ENCODE data around the gene NSFL1C. TPM values are rescaled to one million over a fixed set of nuclear protein-coding genes. Genes with fewer than 3 reads are reported as not detected.

NSFL1C gene
- total RNA-seq, 1 donor from 2014 or later, result 88.7 TPM

DNA sequence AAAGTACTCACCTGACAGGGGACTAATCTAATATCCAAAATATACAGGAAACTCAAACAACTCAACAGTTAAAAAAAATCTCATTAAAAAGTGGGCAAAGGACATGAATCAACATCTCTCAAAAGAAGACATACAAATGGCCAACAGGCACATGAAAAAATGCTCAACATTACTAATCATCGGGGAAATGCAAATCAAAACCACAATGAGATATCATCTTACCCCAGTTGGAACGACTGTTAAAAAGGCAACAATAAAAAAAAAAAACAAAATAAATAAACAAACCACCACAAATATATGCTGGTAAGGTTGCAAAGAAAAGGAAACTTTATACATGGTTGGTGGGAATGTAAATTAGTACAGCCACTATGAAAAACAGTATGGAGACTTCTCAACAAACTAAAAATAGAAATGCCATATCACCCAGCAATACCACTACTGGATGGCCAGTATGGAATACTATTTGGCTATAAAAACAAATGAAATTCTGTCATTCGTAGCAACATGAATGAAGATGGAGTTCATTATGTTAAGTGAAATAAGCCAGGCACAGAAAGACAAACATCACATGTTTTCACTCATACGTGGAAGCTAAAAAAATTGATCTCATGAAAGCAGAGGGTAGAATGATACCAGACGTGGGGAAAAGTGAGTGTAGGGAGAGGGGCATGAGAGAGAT lies 17.9 kb upstream of the NSFL1C start:
- ATAC-seq, result no peak

DNA sequence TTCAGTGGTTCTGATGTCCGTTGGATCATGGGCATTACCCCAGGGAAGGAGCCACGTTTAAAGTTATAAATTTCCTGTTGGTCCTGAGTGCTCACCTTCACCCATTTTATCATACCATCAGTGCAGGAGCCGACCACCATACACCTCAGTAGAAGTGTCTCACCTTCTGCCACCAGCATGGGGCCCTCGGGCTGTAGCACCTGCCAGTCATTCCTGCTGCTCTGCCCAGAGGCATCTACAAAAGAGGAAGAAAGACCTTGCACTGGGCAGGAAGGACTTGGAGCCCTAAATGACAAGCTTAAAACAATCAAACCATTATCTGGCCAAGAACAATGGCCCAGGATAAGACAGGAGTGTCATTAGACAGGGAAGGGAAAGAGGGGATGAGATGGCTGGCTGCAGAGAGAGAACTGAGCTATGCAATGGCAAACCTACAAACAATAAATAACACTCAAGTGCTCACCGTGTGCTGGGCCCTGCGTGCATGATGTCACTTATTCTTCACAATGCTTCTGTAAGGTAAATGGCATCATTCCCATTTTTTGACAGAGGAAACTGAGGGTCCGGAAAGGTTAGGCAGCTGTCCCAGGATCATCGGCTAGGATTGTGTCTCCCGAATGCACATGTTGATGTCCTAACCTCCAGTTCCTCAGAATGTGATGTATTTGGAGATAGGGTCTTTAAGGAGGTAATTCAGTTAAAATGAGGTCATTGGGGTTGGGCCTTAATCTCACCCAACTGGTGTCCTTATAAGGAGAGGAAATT lies 13.4 kb upstream of the NSFL1C start:
- no peak for ATAC-seq

DNA sequence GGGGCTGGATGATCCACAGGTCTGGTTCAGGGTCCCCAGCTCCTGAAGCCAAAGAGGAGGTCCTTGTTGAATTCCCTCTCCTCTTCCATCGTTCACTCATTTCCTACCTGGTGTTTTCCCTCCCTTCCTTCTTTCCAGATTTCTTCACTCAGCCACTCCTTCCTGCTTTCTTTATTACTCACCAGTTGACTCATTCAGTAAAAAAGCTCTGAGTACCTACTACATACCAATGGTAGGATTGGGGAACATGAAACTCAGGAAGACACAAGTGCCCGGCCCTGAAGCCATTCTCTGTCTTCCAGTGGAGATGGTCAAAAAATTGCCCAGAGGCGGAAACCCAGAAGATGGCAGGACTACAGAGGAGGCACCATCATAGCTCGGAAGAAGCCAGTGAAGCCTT lies 11.9 kb upstream of the NSFL1C start:
- ATAC-seq, result peak; percentile 80

DNA sequence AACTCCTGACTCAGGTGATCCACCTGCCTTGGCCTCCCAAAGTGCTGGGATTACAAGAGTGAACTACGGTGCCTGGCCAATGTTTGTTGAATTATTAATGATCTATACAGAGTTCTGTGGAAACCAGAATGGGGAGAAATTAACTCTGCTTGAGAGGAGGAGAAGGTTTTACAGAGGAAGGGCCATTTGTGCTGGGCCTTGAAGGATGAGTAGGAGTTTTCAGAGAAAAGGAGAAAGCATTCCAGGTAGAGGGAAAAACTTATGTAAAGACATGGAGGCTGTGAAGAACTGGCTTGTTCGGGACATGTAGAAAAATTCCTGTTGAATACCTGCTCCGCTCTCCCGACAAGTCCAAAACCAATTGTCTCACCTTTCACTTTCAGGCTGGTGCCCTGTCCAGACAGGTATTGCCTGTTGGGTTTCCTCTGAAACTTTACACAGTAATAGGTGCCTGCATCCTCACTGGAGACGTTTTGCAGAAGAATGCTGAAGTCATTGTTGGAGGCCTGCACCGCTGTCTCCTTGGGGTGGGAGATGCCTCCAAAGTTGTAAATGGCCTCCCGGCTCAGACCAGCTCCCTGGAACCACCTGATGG lies 11.3 kb upstream of the NSFL1C start:
- ATAC-seq, result peak; percentile 69

DNA sequence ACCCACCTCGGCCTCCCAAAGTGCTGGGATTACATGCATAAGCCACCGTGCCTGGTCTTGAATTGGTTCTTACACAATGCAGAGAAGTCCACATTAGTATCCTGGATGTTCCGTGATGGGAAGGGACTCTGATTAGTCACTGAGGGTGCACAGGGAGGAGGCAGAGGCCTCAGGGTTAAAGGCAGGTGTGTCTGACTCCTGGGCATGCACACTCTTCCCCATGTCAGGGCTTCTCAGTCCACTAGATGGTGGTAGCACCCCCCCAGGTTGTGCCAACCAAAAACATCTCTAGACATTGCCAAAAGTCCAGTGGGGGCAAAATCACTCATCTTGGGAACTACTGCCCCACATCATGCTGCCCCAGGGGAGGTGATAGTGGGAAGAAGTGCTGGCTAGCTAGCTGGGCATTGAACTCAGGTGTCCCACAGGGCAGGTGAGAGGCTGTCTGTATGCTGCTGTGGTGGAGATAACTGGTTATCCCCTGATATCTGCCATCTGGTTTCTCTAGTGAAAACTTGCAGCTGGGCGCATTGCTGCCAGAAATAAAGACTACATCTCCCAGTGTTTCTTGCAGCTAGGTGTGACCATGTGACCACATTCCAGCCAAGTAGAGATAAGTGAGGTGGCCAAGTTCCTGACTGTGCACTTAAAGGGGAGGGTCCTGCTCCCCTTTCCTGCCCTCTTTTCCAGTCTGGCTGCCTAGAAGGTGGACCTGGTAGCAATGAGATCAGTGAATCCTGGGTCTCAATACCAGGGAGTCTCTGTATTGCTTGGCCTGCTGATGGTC lies 8.4 kb upstream of the NSFL1C start:
- ATAC-seq, result peak; percentile 85

DNA sequence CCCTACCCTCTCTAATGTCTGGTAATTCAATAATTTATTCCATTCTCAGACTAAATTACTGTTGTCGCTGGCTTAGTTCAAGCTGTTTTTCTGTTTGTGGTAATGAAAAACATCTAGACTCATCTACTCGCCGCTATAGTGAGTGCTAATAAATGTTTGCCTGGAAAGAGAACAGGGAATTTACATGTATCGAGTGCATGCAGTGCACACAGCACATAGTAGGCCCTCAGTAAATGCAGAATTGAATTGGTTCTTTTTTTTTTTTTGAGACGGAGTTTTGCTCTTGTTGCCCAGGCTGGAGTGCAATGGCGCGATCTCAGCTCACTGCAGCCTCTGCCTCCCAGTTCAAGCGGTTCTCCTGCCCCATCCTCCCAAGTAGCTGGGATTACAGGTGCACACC lies 7.7 kb upstream of the NSFL1C start:
- no peak for ATAC-seq

DNA sequence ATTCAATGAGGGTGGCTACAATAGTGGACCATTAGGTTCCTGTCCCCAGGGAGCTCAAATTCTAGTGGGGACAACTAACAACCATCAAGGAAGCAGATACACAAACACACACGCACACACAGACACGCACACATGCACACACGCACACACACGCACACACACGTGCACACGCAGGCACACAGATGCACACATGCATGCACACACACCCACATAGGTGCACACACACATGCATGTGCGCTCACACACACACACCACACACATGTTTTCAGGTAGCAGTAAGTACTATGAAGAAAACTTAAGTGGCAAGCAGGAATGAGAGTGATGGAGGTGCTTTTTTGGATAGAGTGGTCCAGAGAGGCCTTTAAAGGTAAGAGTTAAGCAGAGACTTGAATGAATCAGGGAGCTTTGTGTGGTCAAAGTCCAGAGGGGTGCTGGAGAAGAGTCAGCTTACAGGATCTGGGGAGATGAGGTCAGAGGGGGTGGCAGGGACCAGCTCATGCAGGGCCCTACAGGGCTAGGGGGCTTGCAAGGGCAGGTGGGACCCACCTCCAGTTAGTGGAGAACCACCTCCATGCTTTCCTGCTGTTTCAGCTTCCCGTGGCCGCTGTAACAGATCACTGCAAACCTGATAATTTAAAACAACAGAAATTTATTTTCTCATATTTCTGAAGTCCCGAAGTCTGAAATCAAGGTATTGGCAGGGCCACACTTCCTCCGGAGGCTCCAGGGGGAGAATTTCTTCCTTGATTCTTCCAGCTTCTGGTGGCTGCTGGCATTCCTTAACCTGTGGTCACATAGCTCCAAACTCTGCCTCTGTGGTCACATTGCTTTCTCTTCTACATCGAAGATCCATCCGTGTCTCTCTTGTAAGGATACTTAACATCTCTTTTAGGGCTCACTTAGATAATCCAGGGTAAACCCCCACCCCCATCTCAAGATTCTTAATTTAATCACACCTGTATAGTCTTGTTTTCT lies 6.9 kb upstream of the NSFL1C start:
- no peak for ATAC-seq

DNA sequence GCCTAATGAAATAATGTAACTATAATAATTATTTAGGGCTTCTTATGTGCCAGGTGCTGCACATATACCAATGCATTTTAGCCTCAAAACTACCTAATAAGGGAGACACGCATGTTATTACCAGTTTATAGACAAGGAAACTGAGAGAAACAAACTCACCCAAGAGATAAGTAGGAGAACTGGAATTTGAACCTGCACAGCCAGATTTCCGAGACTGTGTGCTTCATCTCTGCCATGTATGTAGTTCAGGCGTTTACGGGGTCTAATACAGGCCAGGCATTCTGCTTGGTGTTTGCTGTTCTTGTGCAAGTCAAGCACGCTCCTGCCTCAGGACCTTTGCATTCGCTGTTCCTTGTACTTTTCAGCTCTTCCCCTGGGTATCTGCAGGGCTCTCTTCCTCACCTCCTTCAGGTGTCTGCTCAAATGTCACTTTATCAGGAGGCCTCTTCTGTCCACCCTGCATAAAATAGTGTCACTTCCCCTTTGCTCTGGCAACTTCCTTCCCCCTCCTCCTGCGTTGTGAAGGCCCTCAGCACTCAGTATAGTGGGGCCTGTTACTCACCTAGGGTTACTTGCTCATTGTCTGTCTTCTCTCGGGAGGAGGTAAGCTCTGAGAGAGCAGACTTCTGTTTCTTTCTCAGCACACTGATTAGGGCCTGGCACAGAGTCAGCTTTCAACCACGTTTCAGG lies 6.1 kb upstream of the NSFL1C start:
- no peak for ATAC-seq

DNA sequence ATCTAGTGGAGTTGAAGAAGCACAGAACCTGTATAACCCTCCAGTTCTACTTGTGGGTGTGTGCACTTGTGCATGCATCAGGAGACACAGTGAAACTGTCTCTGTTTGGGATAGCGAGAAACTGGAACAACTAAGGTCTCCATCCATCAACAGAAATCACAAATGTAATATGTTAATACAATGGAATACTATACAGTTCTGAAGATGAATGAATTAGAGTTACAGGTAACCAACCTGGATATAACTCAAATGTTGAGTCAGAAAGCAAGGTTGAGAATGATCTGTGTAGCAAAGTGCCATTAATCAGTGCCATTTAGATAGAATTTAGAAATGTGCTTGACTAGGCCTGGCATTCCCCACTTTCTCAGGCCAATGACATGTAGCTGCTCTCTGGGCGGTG lies 4.6 kb upstream of the NSFL1C start:
- no peak for ATAC-seq

DNA sequence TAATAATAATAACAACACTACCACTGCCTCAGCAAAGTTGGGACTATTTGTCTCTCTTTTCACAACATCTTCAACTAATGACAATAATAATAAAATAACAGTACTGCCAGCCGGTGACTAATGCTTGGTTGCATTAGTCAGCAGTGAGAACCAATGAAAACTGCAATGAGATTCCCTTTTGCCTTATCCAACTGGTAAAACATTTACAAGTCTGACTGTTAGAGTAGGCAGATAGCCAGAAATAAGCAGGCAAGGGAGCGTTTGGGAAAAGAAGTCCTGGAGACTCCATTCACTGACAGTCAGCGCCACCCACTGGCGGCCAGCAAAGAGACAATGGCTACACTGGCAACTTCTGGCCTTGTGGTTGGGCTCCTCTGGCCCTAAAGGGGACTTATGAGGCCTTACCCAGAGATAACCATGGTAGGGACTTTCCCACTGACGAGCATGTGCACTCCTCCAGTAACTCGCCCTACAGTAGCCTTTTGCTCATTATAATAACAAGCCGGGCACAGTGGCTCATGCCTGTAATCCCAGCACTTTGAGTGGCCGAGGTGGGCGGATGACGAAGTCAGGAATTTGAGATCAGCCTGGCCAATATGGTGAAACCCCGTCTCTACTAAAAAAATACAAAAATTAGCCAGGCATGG lies 3.4 kb upstream of the NSFL1C start:
- peak; percentile 37 for ATAC-seq

DNA sequence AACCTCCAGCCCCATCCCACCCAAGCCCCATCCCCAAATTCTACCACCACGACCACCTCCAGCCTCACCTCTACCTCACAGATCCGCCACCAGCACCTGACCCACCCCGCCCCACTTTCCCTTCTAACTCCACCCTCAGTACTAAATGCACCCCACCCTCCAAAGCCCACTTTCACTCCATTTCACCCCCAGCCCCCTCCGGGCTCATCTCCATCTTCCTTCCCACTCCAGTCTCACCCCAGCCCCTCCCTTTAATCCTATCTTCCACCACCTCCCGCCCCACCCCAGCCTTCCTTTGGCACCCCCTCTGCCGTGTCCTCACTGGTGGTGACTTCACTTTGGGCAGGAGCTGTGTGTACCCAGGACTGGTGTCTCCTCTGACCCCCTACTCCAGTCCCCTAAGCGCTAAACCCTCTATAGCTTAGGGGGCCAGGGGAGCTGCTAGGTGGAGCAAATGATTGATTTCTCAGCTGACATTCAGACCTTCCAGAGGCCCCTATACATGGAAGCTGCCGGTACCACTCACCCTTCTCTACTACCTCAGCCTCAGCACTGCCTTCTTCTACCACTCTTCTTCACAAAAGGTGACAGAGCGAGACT lies 2.8 kb upstream of the NSFL1C start:
- ATAC-seq, result no peak

DNA sequence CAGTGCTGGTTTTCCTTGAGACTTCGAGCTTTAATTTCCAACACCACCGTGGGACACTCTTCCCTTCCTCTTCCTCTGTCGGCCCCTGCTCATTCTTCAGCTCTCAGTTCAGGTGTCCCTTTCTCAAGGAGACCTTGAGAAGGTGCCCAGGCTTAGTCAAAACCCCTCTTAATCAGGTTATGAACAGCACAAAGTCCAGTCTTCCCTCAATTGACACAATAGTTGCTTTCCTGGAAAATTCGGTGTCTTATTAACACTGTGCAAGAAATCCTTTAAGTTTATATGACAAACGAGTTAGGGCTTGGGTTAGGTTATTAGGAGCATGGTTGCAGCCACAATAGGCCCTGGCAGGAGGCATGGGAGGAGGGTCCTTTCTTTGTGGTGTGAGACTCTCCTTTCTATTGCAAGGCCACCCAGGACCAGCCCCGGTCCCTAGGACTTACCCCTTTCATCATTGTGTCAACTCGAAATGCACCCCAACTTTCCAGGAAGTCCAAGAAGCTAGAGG lies 1.5 kb upstream of the NSFL1C start:
- no peak for ATAC-seq

DNA sequence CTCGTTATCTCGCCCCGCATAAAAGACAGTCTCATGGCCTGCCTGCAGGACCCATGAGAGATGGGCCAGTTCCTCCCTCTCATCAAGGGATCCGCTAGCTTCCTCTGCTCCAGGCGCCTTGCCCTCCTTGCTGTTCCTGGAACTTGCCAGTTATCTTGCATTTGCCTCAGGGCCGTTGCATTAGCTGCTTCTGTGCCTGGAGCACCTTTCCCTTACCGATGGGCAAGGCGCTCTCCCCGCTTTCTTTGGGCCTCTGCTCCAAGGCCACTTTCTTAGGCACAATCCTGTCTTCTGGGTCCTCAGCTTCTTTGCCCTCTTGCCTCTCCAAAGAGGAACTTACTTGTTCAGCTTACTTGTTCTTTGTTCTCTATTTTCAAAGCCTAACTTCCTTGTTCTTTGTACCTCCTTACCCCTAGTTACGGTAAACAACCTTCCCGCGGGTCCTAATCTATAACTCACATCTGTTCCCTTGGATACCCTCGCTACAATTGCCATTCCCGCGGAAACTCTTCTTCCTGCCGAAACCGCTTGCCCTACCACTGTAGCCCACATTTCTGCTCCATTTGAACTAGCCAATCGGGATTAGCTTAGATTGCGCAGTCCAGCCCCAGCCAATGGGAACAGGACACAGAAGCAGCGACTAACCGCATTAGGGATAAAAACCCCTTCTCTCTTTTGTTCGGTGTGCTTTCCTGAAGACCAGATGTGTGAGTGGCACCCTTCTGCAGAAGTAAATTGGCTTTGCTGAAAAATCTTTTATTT lies 887 bp upstream of the NSFL1C start:
- ATAC-seq, result no peak

DNA sequence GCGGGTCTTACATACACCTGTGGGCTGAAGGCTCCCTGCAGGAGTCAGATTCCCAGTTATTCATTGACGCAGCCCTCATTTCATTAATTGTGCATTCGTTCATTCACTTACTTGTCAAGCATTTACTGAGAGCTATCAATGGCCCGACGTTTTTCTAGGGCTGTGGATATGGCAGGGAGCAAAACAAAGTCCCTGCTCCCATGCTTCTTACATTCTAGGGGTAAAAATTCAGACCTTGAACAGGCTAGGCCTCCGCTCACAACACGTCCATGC lies 369 bp upstream of the NSFL1C start:
- ATAC-seq, result no peak

DNA sequence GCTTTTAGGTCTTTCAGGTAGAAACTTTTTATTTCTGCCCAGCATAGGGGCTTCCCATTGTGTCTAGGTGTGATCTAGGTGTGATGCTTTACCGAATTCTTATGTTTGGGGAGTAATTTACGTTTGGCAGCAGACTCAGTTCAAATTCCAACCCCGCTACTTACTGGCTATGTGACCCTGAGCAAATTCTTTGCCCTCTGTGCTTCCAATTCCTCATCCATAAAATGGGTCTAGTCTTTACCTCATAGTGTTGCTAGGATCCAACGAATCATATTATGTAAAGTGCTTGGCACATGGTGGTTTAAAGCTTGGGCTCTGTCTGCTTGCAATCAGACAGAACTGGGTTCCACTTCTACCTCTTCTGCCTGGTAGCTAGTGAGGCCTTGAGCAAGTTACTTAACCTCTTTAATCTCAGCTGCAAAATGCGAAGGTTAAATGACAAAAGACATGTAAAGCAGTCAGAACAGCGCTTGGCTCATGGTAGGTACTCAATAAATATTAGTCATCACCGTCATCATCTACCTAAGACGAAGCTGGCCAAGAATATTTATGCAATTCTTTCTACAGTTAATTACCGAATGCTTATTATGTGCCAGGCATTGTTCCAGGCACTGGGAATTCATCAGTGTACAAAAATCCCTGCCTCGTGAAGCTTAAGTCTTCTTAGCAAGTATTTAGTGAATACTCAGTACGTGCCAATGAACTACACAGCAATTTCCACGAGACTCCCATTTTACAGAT lies 1.0 kb downstream of the NSFL1C start:
- peak; percentile 43 for ATAC-seq

DNA sequence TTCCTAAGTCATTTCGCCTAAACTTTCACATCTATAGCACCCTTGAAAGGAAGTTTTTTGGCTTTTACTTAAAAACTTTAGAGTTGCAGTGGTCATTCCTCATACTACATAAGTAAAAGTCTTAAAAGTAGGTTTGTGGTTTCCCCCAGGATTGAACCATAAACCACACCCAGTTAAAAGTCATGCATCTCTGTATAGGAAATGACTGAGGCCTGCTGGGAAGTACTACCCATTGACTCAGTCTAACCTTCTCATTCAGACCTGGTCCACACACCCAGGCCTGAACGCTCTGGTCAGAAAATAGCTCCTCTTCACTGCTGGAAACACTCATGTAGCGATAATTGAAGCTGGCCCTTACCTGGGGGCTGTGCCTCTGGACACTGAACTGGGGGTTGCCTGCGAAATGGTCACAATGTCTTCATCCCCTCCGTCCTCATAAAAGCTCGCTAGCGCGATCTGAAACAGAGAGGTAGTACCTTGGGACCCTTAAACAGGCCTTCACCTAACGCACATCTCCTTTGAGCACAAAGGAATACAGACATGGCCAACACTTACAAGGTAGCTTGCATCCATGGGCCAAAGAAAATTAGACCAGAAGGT lies 2.6 kb downstream of the NSFL1C start:
- ATAC-seq, result no peak

DNA sequence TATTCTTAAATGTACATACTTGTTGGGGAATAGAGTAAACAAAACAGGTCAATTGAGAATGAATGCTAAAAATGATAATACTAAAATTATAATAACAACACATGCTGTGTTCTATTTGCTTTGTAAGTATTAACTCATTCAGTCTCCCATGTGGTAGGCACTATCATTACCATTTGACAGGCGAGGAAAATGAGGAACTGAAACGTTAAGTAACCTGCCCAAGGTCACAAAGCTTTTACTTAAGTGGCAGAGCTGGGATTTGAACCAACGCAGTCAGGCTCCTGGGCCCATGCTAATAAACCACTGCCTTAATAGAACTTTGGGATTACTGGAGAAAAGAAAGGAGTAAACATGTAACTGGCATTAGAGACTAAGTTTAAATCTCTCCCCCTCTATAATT lies 3.8 kb downstream of the NSFL1C start:
- no peak for ATAC-seq

DNA sequence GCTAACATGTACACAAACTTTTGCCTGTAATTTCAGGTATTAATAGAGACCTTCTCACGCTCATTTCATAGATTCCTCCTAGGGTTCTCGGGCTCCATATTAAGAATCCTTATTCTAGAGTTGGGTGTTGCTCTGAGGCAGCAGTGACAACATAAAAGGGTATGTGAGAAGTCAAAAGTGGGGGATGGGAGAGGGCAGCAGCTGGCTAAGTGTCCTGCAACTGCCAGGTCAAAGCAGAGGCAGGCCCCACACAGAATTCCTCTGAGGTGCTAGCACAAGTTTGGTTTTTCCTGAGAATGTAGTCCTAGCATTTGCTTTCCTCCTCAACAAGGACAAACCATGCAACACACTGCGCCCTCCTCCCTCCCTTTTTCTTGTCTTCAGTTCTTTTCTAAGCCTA lies 4.6 kb downstream of the NSFL1C start:
- ATAC-seq, result no peak

Data from esophagus mucosa (tissue), 1 donor.